ENCODE results near the gene MRPL52. TPM values are rescaled to one million over a fixed set of nuclear protein-coding genes. Genes with fewer than 3 reads are reported as not detected.

MRPL52 gene
- total and polyA plus RNA-seq, 2 of the 13 experiments (the other 11 are each of a cell fraction or from before 2014, with no cell fraction given) = 118 to 329 TPM

GRCh38 chr14:22807432-22808087 lies 22.1 kb upstream of the MRPL52 start (continued):
- TF ChIP-seq GLMP (CRISPR knock-in tag; IDR thresholded peaks at IDR 0.05; ENCODE audit: borderline replicate concordance) = no peak
- no peak for TF ChIP-seq SNAI1 (CRISPR knock-in tag; IDR thresholded peaks at IDR 0.05; ENCODE audit: borderline replicate concordance)
- 0 out of 2 replicates have a peak, but pooled peaks have one; percentile 85 for TF ChIP-seq CC2D1A (CRISPR knock-in tag; IDR thresholded peaks at IDR 0.05)
- no peak; the same call in 1 of the 2 replicates for TF ChIP-seq CHD4 (IDR thresholded peaks at IDR 0.05; ENCODE audit: borderline replicate concordance, low read length)
- TF ChIP-seq ZFYVE20 (CRISPR knock-in tag; IDR thresholded peaks at IDR 0.05; ENCODE audit: borderline replicate concordance, low read depth) = no peak
- TF ChIP-seq ZNF383 (CRISPR knock-in tag; IDR thresholded peaks at IDR 0.05; ENCODE audit: borderline replicate concordance) = no peak
- TF ChIP-seq ZNF597 (CRISPR knock-in tag; IDR thresholded peaks at IDR 0.05) = no peak
- TF ChIP-seq STAT6 (CRISPR knock-in tag; IDR thresholded peaks at IDR 0.05; ENCODE audit: borderline replicate concordance) = peak; percentile 56; the same call in 1 of the 2 replicates
- TF ChIP-seq NFIC (IDR thresholded peaks at IDR 0.05; ENCODE audit: low read length) = no peak
- TF ChIP-seq ZNF282 (IDR thresholded peaks at IDR 0.05; ENCODE audit: partially characterized antibody) = no peak
- TF ChIP-seq NR1H2 (CRISPR knock-in tag; IDR thresholded peaks at IDR 0.05; ENCODE audit: borderline replicate concordance, low read depth) = no peak
- TF ChIP-seq KDM2A (CRISPR knock-in tag; IDR thresholded peaks at IDR 0.05; ENCODE audit: borderline replicate concordance, low read depth) = no peak
- no peak for TF ChIP-seq XRCC5 (optimal IDR thresholded peaks at IDR 0.05; ENCODE audit: low read length)
- no peak for TF ChIP-seq CBX1 (IDR thresholded peaks at IDR 0.05; ENCODE audit: low read depth)
- TF ChIP-seq NR2F2 (IDR thresholded peaks at IDR 0.05; ENCODE audit: borderline replicate concordance, low read depth) = peak; percentile 73; the same call in 1 of the 2 replicates
- no peak for TF ChIP-seq ZNF124 (CRISPR knock-in tag; IDR thresholded peaks at IDR 0.05)
- no peak for TF ChIP-seq ZMAT5 (CRISPR knock-in tag; IDR thresholded peaks at IDR 0.05; ENCODE audit: borderline replicate concordance, low read depth)
- no peak for TF ChIP-seq IKZF1 (IDR thresholded peaks at IDR 0.05)
- TF ChIP-seq CAMTA2 (CRISPR knock-in tag; IDR thresholded peaks at IDR 0.05; ENCODE audit: borderline replicate concordance) = no peak
- TF ChIP-seq HES4 (CRISPR knock-in tag; IDR thresholded peaks at IDR 0.05; ENCODE audit: borderline replicate concordance) = no peak
- TF ChIP-seq SRF (IDR thresholded peaks at IDR 0.05; ENCODE audit: low read depth, low read length) = no peak
- TF ChIP-seq ZHX1 (CRISPR knock-in tag; IDR thresholded peaks at IDR 0.05; ENCODE audit: low read depth) = no peak

All from HepG2 (cell line).